Left ventricle myocardium inferior (tissue), 1 donor: ENCODE data around the gene ADCY3. TPM values are rescaled to one million over a fixed set of nuclear protein-coding genes. Genes with fewer than 3 reads are reported as not detected.

Source experiments
- DNase-seq: peaks from one replicate; pipeline ENCODE4 v3.0.0-alpha.2; 2020
- H3K27ac ChIP-seq: fragments of 200-600 bp; replicated peaks from 2 replicates; pipeline ENCODE4 v1.8.0; 2021
- H3K27me3 ChIP-seq: fragments of 200-600 bp; 2 replicates; pipeline ENCODE4 v1.8.0; 2021; ENCODE audit warnings: low read depth
- H3K36me3 ChIP-seq: fragments of 200-600 bp; 2 replicates; pipeline ENCODE4 v1.8.0; 2021
- H3K4me1 ChIP-seq: fragments of 200-600 bp; 2 replicates; pipeline ENCODE4 v1.8.0; 2021
- H3K4me3 ChIP-seq: fragments of 200-600 bp; 2 replicates; pipeline ENCODE4 v1.8.0; 2021; ENCODE audit warnings: mild to moderate bottlenecking, moderate library complexity
- H3K9me3 ChIP-seq: fragments of 200-600 bp; replicated peaks from 2 replicates; pipeline ENCODE4 v1.8.0; 2021
- CTCF ChIP-seq: fragments of 200-600 bp; IDR thresholded peaks from 2 replicates; pipeline ENCODE4 v1.8.0; 2021; ENCODE audit warnings: antibody characterized with exemption, mild to moderate bottlenecking, borderline replicate concordance
- intact Hi-C: fragments of 100-400 bp; cut with micrococcal nuclease; formaldehyde crosslinking; loops from one replicate; pipeline ENCODE4 v1.11.0; 2022
- total RNA-seq: library from RNA; stranded (reverse); fragmentation: NEBNext Ultra II Directional; extraction: Animal tissue kit (Norgen Biotek cat#: 25700); gene quantifications from one replicate; pipeline ENCODE4 v1.2.1, GENCODE V29; 2021
- donor health status: DM: no; HTN: yes; CAD: no; lungs with severe emphysema.

The ADCY3 gene
- total RNA-seq, 1 donor from 2014 or later = 12.8 TPM

GRCh38 chr2:24844023-24844685, 75.9 kb downstream of the ADCY3 start:
- H3K4me1 ChIP-seq = no peaks in the 10 kb centered on the region
- no peaks in the 10 kb centered on the region for H3K9me3 ChIP-seq
- intact Hi-C loops = no loop called here
- H3K27me3 ChIP-seq = no peaks in the 10 kb centered on the region
- peak; percentile 4 for DNase-seq
- no peak for TF ChIP-seq CTCF
- H3K36me3 ChIP-seq = peaks cover 8% of the 10 kb centered on the region
- no peak overlapping the region for H3K27ac ChIP-seq
- no peak overlapping the region for H3K4me3 ChIP-seq

GRCh38 chr2:24843330-24843860, 76.6 kb downstream of the ADCY3 start:
- peak; percentile 4 for DNase-seq
- H3K36me3 ChIP-seq = peaks cover 9% of the 10 kb centered on the region
- intact Hi-C loops = no loop called here
- H3K4me3 ChIP-seq = no peak overlapping the region
- no peak for TF ChIP-seq CTCF
- H3K4me1 ChIP-seq = no peaks in the 10 kb centered on the region
- H3K27me3 ChIP-seq = no peaks in the 10 kb centered on the region
- no peak overlapping the region for H3K27ac ChIP-seq
- H3K9me3 ChIP-seq = no peaks in the 10 kb centered on the region

GRCh38 chr2:24842081-24843050, 77.7 kb downstream of the ADCY3 start:
- intact Hi-C loops = no loop called here
- peak; percentile 13 for DNase-seq
- Histone ChIP-seq H3K4me3 (no peak overlapping the region), H3K4me1 (no peaks in the 10 kb centered on the region), H3K27ac (no peak overlapping the region), H3K36me3 (peaks cover 9% of the 10 kb centered on the region), H3K27me3 (no peaks in the 10 kb centered on the region), H3K9me3 (no peaks in the 10 kb centered on the region)
- no peak for TF ChIP-seq CTCF

GRCh38 chr2:24840962-24841945, 78.8 kb downstream of the ADCY3 start:
- Histone ChIP-seq H3K36me3 (peaks cover 9% of the 10 kb centered on the region), H3K27me3 (no peaks in the 10 kb centered on the region), H3K4me1 (no peaks in the 10 kb centered on the region), H3K27ac (no peak overlapping the region), H3K4me3 (no peak overlapping the region), H3K9me3 (no peaks in the 10 kb centered on the region)
- TF ChIP-seq CTCF = no peak
- DNase-seq = no peak
- intact Hi-C loops = no loop called here
